HL-60/S4 treated with retinoic acid at 250 ng/mL for 4 days and 3 days (cell line): ENCODE data around the gene GPSM3.
"Not testable (repeated sequence)": the region's sequence is repeated elsewhere in the genome, so short reads cannot be mapped to it uniquely, and the experiment has no call there.

Experiments used
- in situ Hi-C: fragments of 300-500 bp; cut with MboI; formaldehyde crosslinking; loops from 2 replicates; pipeline ENCODE4 v1.7.0; 2022; ENCODE audit warnings: low sequenced_read_pairs

The GPSM3 gene

DNA sequence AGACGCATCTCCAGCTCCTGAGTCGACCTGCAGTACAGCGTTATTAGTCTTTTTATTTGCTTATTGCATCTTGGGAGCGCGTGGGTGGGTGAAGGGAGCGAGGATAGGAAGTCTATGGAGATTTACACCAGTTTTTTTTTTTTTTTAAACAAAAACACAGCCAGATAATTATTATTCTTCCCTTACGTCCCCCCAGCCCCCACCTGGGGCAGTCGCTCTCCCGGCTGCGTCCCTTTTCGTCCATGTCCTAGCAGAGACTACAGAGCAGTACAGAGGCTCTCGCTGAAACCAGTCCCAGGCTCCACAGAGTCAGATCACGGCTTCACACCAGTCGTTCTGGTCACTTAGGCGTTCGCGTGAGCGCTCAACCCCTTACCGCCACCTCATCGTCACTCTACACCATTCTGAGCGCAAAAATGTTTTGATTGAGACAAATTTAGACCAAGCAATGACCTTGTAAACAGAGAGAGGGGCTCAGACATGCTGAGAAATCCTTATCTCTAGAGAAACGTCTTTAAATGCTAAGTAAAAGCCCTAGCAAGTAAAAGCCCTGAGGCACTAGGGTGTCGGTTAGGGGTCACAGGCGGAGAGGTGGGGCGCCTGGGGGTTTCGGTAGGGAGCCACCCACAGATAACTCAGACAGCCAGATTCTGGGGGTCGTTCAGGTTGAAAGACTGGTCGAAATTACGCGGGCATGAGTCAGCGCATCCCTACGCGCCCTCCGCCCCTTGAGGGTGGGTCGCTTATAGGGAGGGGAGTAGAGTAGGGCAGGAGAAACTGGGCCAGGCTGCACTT lies 39.5 kb downstream of the GPSM3 start:
- in situ Hi-C loops: no loop called here

DNA sequence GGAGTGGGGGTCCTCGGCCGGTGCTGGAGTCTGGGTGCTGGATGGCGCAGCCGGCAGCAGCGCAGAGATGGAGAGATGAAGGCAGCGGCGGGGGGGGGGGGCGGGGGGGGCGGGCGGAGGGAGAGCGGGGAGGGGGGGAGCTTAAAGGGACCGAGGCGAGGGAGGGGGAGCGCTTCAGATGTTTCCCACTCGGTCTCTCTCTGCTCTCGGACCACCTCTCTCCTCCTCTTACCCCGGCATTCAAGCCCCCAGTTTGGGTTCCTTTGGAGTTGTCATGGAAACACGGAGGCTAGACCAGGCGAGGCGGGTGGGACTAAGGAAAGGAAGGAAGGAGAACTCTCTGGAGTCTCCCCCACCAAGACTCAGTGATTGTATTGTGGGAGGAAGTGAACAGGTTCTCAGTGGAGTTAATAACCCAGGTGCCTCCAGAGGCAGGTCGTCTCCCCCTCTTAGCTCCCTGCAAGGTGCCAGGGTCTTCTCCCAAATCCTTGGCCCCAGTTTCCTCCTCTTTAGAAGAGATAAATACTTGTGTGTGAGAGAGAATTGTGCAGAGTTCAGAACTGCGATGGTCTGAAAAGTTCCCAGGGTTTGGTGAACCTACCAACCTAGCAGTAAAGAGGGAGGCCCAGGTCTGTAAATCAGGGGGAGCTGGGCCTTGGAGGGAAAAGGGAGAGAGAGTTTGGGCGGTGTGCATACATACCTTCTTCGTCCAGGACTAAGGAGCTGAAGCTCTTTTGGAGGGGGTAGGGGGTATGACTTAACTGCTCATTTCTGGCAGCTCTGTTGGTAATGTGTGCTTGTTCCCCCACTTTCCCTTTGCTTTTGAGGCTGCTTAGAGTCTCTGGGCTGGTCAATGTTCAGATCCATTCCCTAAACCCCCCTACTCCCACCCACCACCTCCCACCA lies 40.3 kb downstream of the GPSM3 start, which contains the start of gene PRRT1:
Gene PRRT1, minus strand, starts transcription at position 77 of the 906 bp plus-strand sequence. CDS start 112 bp downstream, outside the sequence.
- in situ Hi-C loops: no loop called here

GRCh38 chr6:32151181-32151862 lies 41.1 kb downstream of the GPSM3 start:
- in situ Hi-C loops: no loop called here

GRCh38 chr6:32149932-32150870 lies 42.2 kb downstream of the GPSM3 start:
- in situ Hi-C loops: no loop called here

GRCh38 chr6:32149092-32149755 lies 43.2 kb downstream of the GPSM3 start:
- in situ Hi-C loops: no loop called here

- in situ Hi-C loops: no loop called here
Measured at GRCh38 chr6:32148289-32149091, 44.0 kb downstream of the GPSM3 start.

- in situ Hi-C loops: no loop called here
Measured at GRCh38 chr6:32147401-32148132, 44.9 kb downstream of the GPSM3 start.

DNA sequence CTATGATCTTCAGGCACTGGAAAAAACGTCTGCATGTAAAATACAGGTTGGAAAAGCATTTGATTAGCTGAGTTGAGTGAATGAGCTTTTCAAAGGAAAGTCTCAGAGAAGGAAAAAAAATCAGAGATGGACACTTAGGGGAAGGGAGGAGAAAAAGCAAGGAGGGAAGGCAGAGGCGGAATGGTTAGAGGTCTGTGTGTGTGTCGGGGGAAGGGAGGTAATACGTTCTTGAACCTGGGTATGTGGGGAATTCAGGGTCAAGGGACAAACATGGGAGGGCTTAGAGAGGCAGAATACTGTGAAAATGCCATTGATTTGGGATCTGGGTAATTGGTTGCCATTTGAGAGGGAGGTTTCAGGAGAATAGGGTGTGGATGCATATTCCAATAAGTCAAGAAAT lies 45.8 kb downstream of the GPSM3 start:
- in situ Hi-C loops: no loop called here

DNA sequence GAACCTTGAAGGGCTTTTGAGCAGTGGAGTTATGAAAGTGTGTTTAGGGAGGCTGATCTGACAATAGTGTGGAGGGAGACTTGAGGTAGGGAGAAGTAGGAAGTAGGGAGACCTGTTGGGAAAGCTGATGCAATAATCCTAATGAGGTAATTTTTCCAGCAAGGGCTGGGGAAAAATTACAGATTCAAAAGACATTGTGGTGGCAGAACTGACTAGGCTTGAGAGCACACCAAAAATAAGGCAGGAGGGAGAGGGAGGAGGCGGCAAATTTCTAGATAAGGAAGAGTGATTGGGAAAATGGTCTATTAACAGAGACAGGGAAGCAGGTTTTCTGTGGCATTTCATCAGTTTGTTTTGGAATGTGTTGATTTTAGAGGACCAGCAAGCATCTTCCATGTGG lies 46.2 kb downstream of the GPSM3 start:
- in situ Hi-C loops: no loop called here

- in situ Hi-C loops: not testable (repeated sequence)
Measured at GRCh38 chr6:32144238-32144637, 48.2 kb downstream of the GPSM3 start.
